Body of pancreas (tissue), 4 donors: ENCODE measurements around the gene PLCXD3. TPM values are rescaled to one million over a fixed set of nuclear protein-coding genes. Genes with fewer than 3 reads are reported as not detected.

Source experiments
- ATAC-seq: fragments of 150-250 bp; one replicate; pipeline ENCODE4 v1.9.1; 2016
- DNase-seq, 4 donors: peaks; one replicate each; pipeline ENCODE4 v3.0.0-alpha.2; 2019
- H3K27ac ChIP-seq, 4 donors: fragments of 200-600 bp; sonication (generic); 1 replicate in 3 of 4; 2 replicates in 1 of 4; pipeline versions ENCODE4 v1.5.1 to v1.6.1; 2016 to 2019; ENCODE audit warnings: mild to moderate bottlenecking in 1 of 4, mixed read lengths in 1 of 4, moderate library complexity in 1 of 4
- H3K27me3 ChIP-seq, 2 donors: fragments of 200-600 bp; sonication (generic); one replicate each; pipeline ENCODE4 v1.6.0; 2016; ENCODE audit warnings: mild to moderate bottlenecking in 1 of 2
- H3K36me3 ChIP-seq, 2 donors: fragments of 200-600 bp; sonication (generic); replicated peaks in 1 of 2; 2 replicates each; pipeline ENCODE4 v1.5.1; 2016; ENCODE audit warnings: low read depth in 2 of 2; ENCODE audit not compliant: insufficient read depth in 1 of 2
- H3K4me1 ChIP-seq: fragments of 200-600 bp; sonication (generic); one replicate; pipeline ENCODE4 v1.6.0; 2016
- H3K4me3 ChIP-seq, 2 donors: fragments of 200-600 bp; sonication (generic); 1 replicate in 1 of 2; 2 replicates in 1 of 2; pipeline ENCODE4 v1.5.1; 2016 to 2019
- H3K9me3 ChIP-seq, 3 donors: fragments of 200-600 bp; sonication (generic); 1 replicate in 2 of 3; 2 replicates in 1 of 3; pipeline ENCODE4 v1.5.1; 2016
- POLR2A ChIP-seq, 3 donors: fragments of 450-650 bp; IDR thresholded peaks; one replicate each; pipeline ENCODE4 v1.6.1; 2016; ENCODE audit warnings: antibody characterized with exemption in 3 of 3, mild to moderate bottlenecking in 2 of 3
- WGBS, 2 donors: methylation state at CpG; one replicate each; pipeline ENCODE4 v1.1.5; 2017; 5-methylcytosine and 5-hydroxymethylcytosine counted together
- intact Hi-C: fragments of 100-400 bp; cut with DNase I; formaldehyde crosslinking; loops from one replicate; pipeline ENCODE4 v1.15.1; 2023
- total RNA-seq, 2 donors: library from RNA; depleted of rRNA; stranded (reverse); fragments of >200 nt; gene quantifications; one replicate each; pipeline ENCODE4 v1.1.0, GENCODE V29; 2016
- TF ChIP-seq, protein P1 (sequence below), 7 experiments: fragments of 450-650 bp in 4 of 7; fragments of 200-600 bp in 3 of 7; sonication (generic) in 3 of 7; IDR thresholded peaks; one replicate each; pipeline ENCODE4 v1.5.1; 2016 to 2019; ENCODE audit warnings: antibody characterized with exemption in 7 of 7

PLCXD3 gene, protein sequence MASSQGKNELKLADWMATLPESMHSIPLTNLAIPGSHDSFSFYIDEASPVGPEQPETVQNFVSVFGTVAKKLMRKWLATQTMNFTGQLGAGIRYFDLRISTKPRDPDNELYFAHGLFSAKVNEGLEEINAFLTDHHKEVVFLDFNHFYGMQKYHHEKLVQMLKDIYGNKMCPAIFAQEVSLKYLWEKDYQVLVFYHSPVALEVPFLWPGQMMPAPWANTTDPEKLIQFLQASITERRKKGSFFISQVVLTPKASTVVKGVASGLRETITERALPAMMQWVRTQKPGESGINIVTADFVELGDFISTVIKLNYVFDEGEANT
- total RNA-seq, result 1 to 10 TPM; 1.6 to 3.9 TPM

DNA sequence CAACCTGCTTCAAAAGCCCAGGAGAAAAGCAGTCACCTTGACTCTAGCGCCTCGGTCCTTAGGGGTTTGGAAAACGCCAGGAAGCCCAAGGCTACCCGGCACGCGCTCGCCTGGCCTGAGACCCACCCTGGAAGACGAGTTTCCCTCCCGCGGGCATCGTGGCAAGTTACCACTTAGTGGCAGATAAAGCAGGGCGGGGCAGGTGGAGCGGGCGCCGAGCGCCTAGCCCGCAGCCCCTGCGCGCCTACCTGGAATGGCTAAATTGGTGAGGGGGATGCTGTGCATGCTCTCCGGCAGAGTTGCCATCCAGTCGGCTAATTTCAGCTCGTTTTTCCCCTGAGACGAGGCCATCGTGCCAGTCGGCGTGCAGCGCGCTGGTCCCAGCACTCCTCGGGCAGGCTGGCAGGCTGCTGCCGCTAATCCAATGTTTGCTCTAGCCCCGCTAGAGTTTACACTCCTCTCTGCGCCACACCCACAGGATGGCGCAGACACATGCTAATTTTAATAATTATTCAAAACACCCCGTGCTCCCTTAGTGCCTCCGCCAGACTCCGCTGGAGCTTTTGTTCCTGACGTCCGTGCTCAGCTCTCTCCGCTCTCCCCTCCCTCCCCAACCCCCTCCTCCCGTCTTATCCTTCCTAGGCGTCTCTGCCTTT, at the start of gene PLCXD3:
Gene PLCXD3 (minus strand): TSS at position 426 of the 656 bp plus-strand sequence. CDS start 75 bp downstream, at position 351.
- DNase-seq, result peak; percentile 41 to 70 (median 53)
- no peak within 1 kb of the TSS for H3K27ac ChIP-seq
- intact Hi-C loops, result loop anchor here (10.0 kb wide), 1 partner anchor 236 kb away; no protein-coding TSS in a partner anchor
- no peaks in the 10 kb centered on the region for H3K36me3 ChIP-seq
- ATAC-seq, result peak; percentile 82
- H3K27me3 ChIP-seq, result peaks cover 0 to 6% of the 10 kb centered on the region in 2 donors
- 0 to 3% methylated on average over 13 to 41 of the region's 41 CpGs for WGBS, 2 donors
- H3K4me1 ChIP-seq, result peaks cover 17% of the 10 kb centered on the region
- H3K4me3 ChIP-seq, result no peak within 1 kb of the TSS
- H3K9me3 ChIP-seq, result no peaks in the 10 kb centered on the region
- peak in 2 of 3 donors; percentile 43 to 50 for TF ChIP-seq POLR2A (IDR thresholded peaks at IDR 0.05)
- TF ChIP-seq, protein P1, sequence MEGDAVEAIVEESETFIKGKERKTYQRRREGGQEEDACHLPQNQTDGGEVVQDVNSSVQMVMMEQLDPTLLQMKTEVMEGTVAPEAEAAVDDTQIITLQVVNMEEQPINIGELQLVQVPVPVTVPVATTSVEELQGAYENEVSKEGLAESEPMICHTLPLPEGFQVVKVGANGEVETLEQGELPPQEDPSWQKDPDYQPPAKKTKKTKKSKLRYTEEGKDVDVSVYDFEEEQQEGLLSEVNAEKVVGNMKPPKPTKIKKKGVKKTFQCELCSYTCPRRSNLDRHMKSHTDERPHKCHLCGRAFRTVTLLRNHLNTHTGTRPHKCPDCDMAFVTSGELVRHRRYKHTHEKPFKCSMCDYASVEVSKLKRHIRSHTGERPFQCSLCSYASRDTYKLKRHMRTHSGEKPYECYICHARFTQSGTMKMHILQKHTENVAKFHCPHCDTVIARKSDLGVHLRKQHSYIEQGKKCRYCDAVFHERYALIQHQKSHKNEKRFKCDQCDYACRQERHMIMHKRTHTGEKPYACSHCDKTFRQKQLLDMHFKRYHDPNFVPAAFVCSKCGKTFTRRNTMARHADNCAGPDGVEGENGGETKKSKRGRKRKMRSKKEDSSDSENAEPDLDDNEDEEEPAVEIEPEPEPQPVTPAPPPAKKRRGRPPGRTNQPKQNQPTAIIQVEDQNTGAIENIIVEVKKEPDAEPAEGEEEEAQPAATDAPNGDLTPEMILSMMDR (IDR thresholded peaks at IDR 0.05), result no peak

DNA sequence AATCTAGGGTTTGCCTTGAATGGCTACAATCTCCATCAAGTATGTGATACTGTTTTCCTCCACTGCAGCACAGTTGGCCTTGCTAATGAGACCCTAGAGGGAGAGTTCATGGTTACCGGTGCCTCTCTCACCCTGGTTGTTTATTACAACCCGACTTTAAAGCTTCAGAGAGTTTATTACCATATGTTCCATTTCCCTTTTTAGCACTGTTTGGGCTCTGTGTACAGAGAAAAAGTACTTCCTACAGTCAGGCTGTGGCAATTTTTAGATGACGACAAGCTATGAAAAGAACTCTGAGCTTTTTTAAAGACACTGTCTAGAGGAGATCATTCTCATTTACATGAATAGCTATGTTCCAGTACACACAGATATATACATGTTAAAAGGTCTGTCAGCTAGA, 48.8 kb upstream of the PLCXD3 start:
- TF ChIP-seq, protein P1 (IDR thresholded peaks at IDR 0.05), result no peak
- H3K4me3 ChIP-seq, result no peak overlapping the region
- no peak overlapping the region for H3K27ac ChIP-seq
- intact Hi-C loops, result no loop called here
- no peaks in the 10 kb centered on the region for H3K9me3 ChIP-seq
- DNase-seq, result no peak
- ATAC-seq, result no peak
- 46 to 66% methylated on average over 3 of the region's 3 CpGs for WGBS, 2 donors
- H3K27me3 ChIP-seq, result no peaks in the 10 kb centered on the region
- no peaks in the 10 kb centered on the region for H3K4me1 ChIP-seq
- no peaks in the 10 kb centered on the region for H3K36me3 ChIP-seq

DNA sequence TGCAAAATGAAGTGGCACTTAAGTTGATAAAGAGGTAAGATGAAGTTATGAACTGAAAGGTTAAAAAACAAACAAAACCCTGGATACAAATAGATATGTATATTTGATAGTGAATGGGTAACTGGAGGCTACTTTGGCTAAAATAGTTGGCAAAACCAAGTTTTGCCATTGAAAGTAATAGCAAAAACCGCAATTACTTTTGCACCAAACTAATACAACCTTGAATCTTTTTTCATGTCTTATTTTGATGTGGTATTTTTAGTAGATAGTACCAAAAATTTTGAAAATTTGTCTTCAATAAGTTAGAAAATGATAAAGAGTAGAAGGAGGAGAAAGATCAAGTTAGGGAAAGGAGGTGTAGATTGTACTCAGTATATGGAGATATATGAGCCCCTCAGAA, 47.9 kb upstream of the PLCXD3 start:
- Histone ChIP-seq H3K27me3 (no peaks in the 10 kb centered on the region), H3K9me3 (no peaks in the 10 kb centered on the region), H3K36me3 (no peaks in the 10 kb centered on the region), H3K27ac (no peak overlapping the region), H3K4me1 (no peaks in the 10 kb centered on the region), H3K4me3 (no peak overlapping the region)
- no peak for TF ChIP-seq POLR2A (IDR thresholded peaks at IDR 0.05)
- TF ChIP-seq, protein P1 (IDR thresholded peaks at IDR 0.05), result no peak
- DNase-seq, result no peak
- no peak for ATAC-seq
- intact Hi-C loops, result no loop called here
- 42 to 47% methylated on average over 1 of the region's 1 CpG for WGBS, 2 donors

DNA sequence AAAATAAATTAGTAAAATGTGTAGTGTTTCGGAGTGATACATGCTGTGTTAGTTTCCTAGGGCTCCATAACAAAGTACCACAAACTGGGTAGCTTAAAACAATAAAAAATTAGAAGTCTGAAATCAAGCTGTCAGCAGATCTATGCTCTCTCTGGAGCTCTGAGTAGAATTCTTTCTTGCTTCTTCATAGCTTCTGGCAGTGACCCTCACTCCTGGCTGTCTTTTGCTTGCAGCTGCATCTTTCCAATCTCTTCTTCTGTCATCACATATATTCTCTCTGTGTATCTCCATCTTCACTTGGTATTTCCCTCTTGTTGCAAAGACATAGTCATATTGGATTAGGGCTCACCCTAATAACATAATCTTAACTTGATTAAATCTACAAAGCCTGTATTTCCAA, 37.6 kb upstream of the PLCXD3 start:
- TF ChIP-seq, protein P1 (IDR thresholded peaks at IDR 0.05), result no peak
- TF ChIP-seq POLR2A (IDR thresholded peaks at IDR 0.05), result no peak
- DNase-seq (no peak), ATAC-seq (no peak)
- no peak overlapping the region for H3K27ac ChIP-seq
- H3K4me1 ChIP-seq, result no peaks in the 10 kb centered on the region
- H3K4me3 ChIP-seq, result no peak overlapping the region
- no peaks in the 10 kb centered on the region for H3K9me3 ChIP-seq
- WGBS, 2 donors, result 36 to 43% methylated on average over 1 of the region's 1 CpG
- no peaks in the 10 kb centered on the region for H3K27me3 ChIP-seq
- intact Hi-C loops, result no loop called here
- H3K36me3 ChIP-seq, result no peaks in the 10 kb centered on the region
